ENCODE data around the gene ABCA1. TPM values are rescaled to one million over a fixed set of nuclear protein-coding genes. Genes with fewer than 3 reads are reported as not detected.
A peak's percentile ranks its signal among the peaks of the same experiment; 100 is the strongest.

The ABCA1 gene
- total RNA-seq, 1 donor from 2014 or later: 49.5 TPM

GRCh38 chr9:104836767-104837166 lies 91.2 kb downstream of the ABCA1 start:
- Mint-ChIP-seq H3K4me1 (ENCODE audit: unreplicated experiment) (peaks cover 15% of the 10 kb centered on the region), H3K9me3 (ENCODE audit: unreplicated experiment) (no peaks in the 10 kb centered on the region), H3K27ac (ENCODE audit: unreplicated experiment) (no peak overlapping the region), H3K36me3 (ENCODE audit: unreplicated experiment) (peaks cover 82% of the 10 kb centered on the region), H3K27me3 (ENCODE audit: unreplicated experiment) (no peaks in the 10 kb centered on the region), H3K4me3 (ENCODE audit: unreplicated experiment) (no peak overlapping the region)
- no peak for DNase-seq (ENCODE audit: extremely low spot score, unreplicated experiment)
- TF ChIP-seq CTCF (IDR thresholded peaks at IDR 0.05): no peak

- H3K4me1 Mint-ChIP-seq (ENCODE audit: unreplicated experiment): peaks cover 18% of the 10 kb centered on the region
- H3K4me3 Mint-ChIP-seq (ENCODE audit: unreplicated experiment): no peak overlapping the region
- H3K9me3 Mint-ChIP-seq (ENCODE audit: unreplicated experiment): no peaks in the 10 kb centered on the region
- no peaks in the 10 kb centered on the region for H3K27me3 Mint-ChIP-seq (ENCODE audit: unreplicated experiment)
- DNase-seq (ENCODE audit: extremely low spot score, unreplicated experiment): no peak
- H3K27ac Mint-ChIP-seq (ENCODE audit: unreplicated experiment): no peak overlapping the region
- TF ChIP-seq CTCF (IDR thresholded peaks at IDR 0.05): no peak
- peaks cover 83% of the 10 kb centered on the region for H3K36me3 Mint-ChIP-seq (ENCODE audit: unreplicated experiment)
These were observed 91.7 kb downstream of the ABCA1 start for GRCh38 chr9:104836235-104836634.

GRCh38 chr9:104835161-104835560 lies 92.8 kb downstream of the ABCA1 start:
- H3K4me1 Mint-ChIP-seq (ENCODE audit: unreplicated experiment): peaks cover 27% of the 10 kb centered on the region
- H3K27ac Mint-ChIP-seq (ENCODE audit: unreplicated experiment): peak overlapping the region; percentile 4
- H3K27me3 Mint-ChIP-seq (ENCODE audit: unreplicated experiment): no peaks in the 10 kb centered on the region
- H3K36me3 Mint-ChIP-seq (ENCODE audit: unreplicated experiment): peaks cover 81% of the 10 kb centered on the region
- TF ChIP-seq CTCF (IDR thresholded peaks at IDR 0.05): no peak
- no peak for DNase-seq (ENCODE audit: extremely low spot score, unreplicated experiment)
- no peak overlapping the region for H3K4me3 Mint-ChIP-seq (ENCODE audit: unreplicated experiment)
- no peaks in the 10 kb centered on the region for H3K9me3 Mint-ChIP-seq (ENCODE audit: unreplicated experiment)

GRCh38 chr9:104833696-104834095 lies 94.3 kb downstream of the ABCA1 start:
- H3K36me3 Mint-ChIP-seq (ENCODE audit: unreplicated experiment): peaks cover 83% of the 10 kb centered on the region
- H3K4me1 Mint-ChIP-seq (ENCODE audit: unreplicated experiment): peaks cover 40% of the 10 kb centered on the region
- no peak for DNase-seq (ENCODE audit: extremely low spot score, unreplicated experiment)
- no peaks in the 10 kb centered on the region for H3K27me3 Mint-ChIP-seq (ENCODE audit: unreplicated experiment)
- H3K9me3 Mint-ChIP-seq (ENCODE audit: unreplicated experiment): no peaks in the 10 kb centered on the region
- H3K27ac Mint-ChIP-seq (ENCODE audit: unreplicated experiment): no peak overlapping the region
- no peak for TF ChIP-seq CTCF (IDR thresholded peaks at IDR 0.05)
- H3K4me3 Mint-ChIP-seq (ENCODE audit: unreplicated experiment): no peak overlapping the region

GRCh38 chr9:104831681-104832080 lies 96.3 kb downstream of the ABCA1 start:
- H3K4me1 Mint-ChIP-seq (ENCODE audit: unreplicated experiment): peaks cover 38% of the 10 kb centered on the region
- no peak for TF ChIP-seq CTCF (IDR thresholded peaks at IDR 0.05)
- H3K4me3 Mint-ChIP-seq (ENCODE audit: unreplicated experiment): no peak overlapping the region
- no peak overlapping the region for H3K27ac Mint-ChIP-seq (ENCODE audit: unreplicated experiment)
- no peak for DNase-seq (ENCODE audit: extremely low spot score, unreplicated experiment)
- H3K9me3 Mint-ChIP-seq (ENCODE audit: unreplicated experiment): no peaks in the 10 kb centered on the region
- H3K27me3 Mint-ChIP-seq (ENCODE audit: unreplicated experiment): no peaks in the 10 kb centered on the region
- H3K36me3 Mint-ChIP-seq (ENCODE audit: unreplicated experiment): peaks cover 87% of the 10 kb centered on the region

Data from osteocyte (in vitro differentiated cells).